Bladder microvascular endothelial cell (primary cell): ENCODE measurements around the gene OR4C12. TPM values are rescaled to one million over a fixed set of nuclear protein-coding genes. Genes with fewer than 3 reads are reported as not detected.

Experiments
- total RNA-seq: library from RNA; depleted of rRNA; stranded (reverse); fragments of >200 nt; gene quantifications from 2 replicates; pipeline ENCODE4 v1.2.3, GENCODE V29; 2014

Gene OR4C12
- total RNA-seq = not detected in 2 replicates

DNA sequence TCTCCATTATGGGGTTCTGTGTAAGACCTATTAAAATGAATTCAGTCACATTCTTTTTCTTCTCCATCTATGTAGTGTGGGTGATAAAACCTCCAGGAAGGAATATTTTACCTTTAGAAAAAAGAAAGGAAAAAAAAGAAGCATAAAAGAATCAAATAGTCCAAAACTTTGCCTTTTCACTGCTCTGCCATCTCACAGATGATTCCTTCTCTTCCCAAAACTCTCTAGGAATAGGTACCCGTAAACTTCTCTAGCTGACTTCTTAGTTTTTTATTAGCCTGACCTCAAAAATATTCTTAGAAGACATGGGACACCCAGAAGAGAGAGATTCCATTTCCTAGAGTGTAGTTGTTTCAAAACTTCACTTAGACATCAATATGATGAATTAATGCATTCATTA is at the start of gene OR4C12:
OR4C12 (minus strand) TSS at position 101 of the 400 bp plus-strand sequence; CDS start at position 67, 34 bp downstream.

GRCh38 chr11:49952091-49952490 is 30.2 kb downstream of the OR4C12 start, which contains the start of gene OR4C13:
OR4C13 (plus strand) TSS chr11:49952391; CDS start chr11:49952423, 32 bp downstream.

Other genes starting within 250 kb of the OR4C12 start
- not detected in 2 replicates for gene OR4C13, start 30.1 kb downstream of the OR4C12 start, total RNA-seq
- not detected in 2 replicates for gene OR4C45, start 50.3 kb upstream of the OR4C12 start, total RNA-seq